Urinary bladder (tissue), 4 donors: Measurements from ENCODE around the gene BABAM2. TPM values are rescaled to one million over a fixed set of nuclear protein-coding genes. Genes with fewer than 3 reads are reported as not detected.

Experiments
- DNase-seq: peaks from one replicate; pipeline ENCODE4 v3.0.0-alpha.2; 2015; ENCODE audit errors: extremely low spot score
- H3K27ac ChIP-seq: one replicate; pipeline ENCODE4 v1.5.1; 2013; ENCODE audit warnings: low read depth, mild to moderate bottlenecking, moderate library complexity
- H3K36me3 ChIP-seq: one replicate; pipeline ENCODE4 v1.6.1; 2013; ENCODE audit warnings: mild to moderate bottlenecking, moderate library complexity; ENCODE audit not compliant: insufficient read depth
- H3K4me1 ChIP-seq: one replicate; pipeline ENCODE4 v1.6.1; 2013; ENCODE audit warnings: mild to moderate bottlenecking, moderate library complexity; ENCODE audit not compliant: insufficient read depth
- H3K4me3 ChIP-seq: one replicate; pipeline ENCODE4 v1.5.1; 2013; ENCODE audit warnings: low read depth, low read length
- WGBS: extraction: QIAGEN DNeasy Blood & Tissue Kit; methylation state at CpG from one replicate; pipeline ENCODE4 v1.1.7; 2013; 5-methylcytosine and 5-hydroxymethylcytosine counted together
- polyA plus RNA-seq: library from polyadenylated mRNA; stranded (reverse); fragments of 200-250 nt; gene quantifications from one replicate; pipeline ENCODE4 v1.2.3, GENCODE V29; 2013
- total RNA-seq: library from RNA; depleted of rRNA; stranded (reverse); fragments of >200 nt; gene quantifications from one replicate; pipeline ENCODE4 v1.2.3, GENCODE V29; 2014
- donor health status: healthy with polysubstance abuse.
- donor health status: healthy.

Gene BABAM2
- total and polyA plus RNA-seq, 2 donors, result 37.0 to 40.6 TPM

DNA sequence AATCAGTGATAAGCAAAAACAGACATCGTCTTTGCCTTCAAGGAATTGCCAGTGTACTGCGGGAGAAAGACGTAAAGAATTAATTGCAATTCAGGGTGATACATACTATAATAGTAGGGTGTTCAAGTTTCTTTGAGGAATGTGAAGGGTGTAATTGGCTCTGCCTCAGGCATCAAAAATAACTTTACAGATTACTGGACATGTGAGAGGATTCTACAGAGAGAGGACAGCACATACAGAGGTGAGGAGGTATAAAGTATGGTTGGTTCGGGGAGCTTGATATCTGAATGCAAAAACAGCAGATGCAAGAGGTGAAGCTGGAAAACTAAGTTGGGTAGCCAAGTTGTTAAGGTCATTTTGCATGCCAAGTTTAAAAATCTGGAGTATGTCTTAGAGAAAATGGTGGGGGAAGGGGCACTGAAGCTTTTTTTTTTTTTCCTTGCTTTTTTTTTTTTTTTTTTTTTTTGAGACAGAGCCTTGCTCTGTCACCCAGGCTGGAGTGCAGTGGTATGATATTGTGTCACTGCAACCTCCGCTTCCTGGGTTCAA lies 274.6 kb downstream of the BABAM2 start:
- Histone ChIP-seq H3K27ac (no peak overlapping the region), H3K4me1 (peaks cover 1% of the 10 kb centered on the region), H3K36me3 (no peaks in the 10 kb centered on the region), H3K4me3 (no peak overlapping the region)
- no peak for DNase-seq
- 69% methylated on average over 5 of the region's 5 CpGs for WGBS

- 96% methylated on average over 2 of the region's 2 CpGs for WGBS
- no peak for DNase-seq
- H3K4me1 ChIP-seq, result no peaks in the 10 kb centered on the region
- H3K36me3 ChIP-seq, result no peaks in the 10 kb centered on the region
- no peak overlapping the region for H3K27ac ChIP-seq
- H3K4me3 ChIP-seq, result no peak overlapping the region
Measured at GRCh38 chr2:28166956-28167355, 276.4 kb downstream of the BABAM2 start.

GRCh38 chr2:28168376-28168775 lies 277.8 kb downstream of the BABAM2 start:
- Histone ChIP-seq H3K4me1 (no peaks in the 10 kb centered on the region), H3K36me3 (no peaks in the 10 kb centered on the region), H3K4me3 (no peak overlapping the region), H3K27ac (no peak overlapping the region)
- WGBS, result 87% methylated on average over 5 of the region's 5 CpGs
- no peak for DNase-seq

DNA sequence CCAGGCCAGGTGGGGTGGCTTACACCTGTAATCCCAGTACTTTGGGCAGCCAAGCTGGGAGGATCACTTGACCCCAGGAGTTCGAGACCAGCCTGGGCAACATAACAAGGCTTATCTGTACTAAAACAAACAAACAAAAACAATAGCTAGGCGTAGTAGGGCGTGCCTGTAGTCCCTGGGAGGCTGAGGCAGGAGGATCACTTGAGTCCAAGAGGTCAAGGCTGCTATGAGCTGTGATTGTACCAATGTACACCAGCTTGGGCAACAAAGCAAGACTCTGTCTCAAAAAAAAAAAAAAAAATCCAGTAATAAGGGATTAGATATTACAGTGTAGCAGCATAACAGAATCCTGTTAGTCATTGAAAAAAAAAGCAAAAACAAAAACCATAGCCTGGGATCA lies 279.0 kb downstream of the BABAM2 start:
- 81% methylated on average over 3 of the region's 3 CpGs for WGBS
- DNase-seq, result no peak
- Histone ChIP-seq H3K4me1 (no peaks in the 10 kb centered on the region), H3K36me3 (no peaks in the 10 kb centered on the region), H3K4me3 (no peak overlapping the region), H3K27ac (no peak overlapping the region)

GRCh38 chr2:28172114-28172898 lies 281.8 kb downstream of the BABAM2 start:
- no peak overlapping the region for H3K4me3 ChIP-seq
- no peak for DNase-seq

DNA sequence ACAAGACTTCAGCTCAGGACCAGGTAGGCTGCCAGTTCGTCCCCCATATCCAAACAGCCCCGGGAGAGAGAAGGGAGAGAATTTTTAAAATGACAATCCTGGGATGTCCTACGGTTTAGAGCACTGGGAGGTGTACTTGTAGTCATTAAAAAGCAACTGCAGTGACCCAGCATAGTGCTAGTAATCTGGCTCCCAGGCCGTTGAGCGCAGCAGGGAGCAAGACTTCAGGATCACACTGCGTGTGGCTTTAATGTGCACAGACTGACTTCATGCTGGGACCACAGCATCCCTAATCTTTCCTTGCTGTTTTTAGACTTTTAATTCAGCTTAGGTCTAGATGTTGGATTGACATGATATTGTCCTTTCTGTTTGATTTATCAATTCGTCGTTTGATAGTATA lies 282.8 kb downstream of the BABAM2 start:
- no peaks in the 10 kb centered on the region for H3K4me1 ChIP-seq
- no peak for DNase-seq
- H3K27ac ChIP-seq, result no peak overlapping the region
- WGBS, result 76% methylated on average over 8 of the region's 8 CpGs
- no peaks in the 10 kb centered on the region for H3K36me3 ChIP-seq
- H3K4me3 ChIP-seq, result no peak overlapping the region

More at GRCh38 chr2:28172114-28172898, 281.8 kb downstream of the BABAM2 start:
- Histone ChIP-seq H3K36me3 (no peaks in the 10 kb centered on the region), H3K4me1 (no peaks in the 10 kb centered on the region), H3K27ac (no peak overlapping the region)
- 87% methylated on average over 9 of the region's 9 CpGs for WGBS

- WGBS, result 96% methylated on average over 4 of the region's 4 CpGs
- Histone ChIP-seq H3K36me3 (no peaks in the 10 kb centered on the region), H3K4me1 (no peaks in the 10 kb centered on the region), H3K27ac (no peak overlapping the region), H3K4me3 (no peak overlapping the region)
- no peak for DNase-seq
Measured at GRCh38 chr2:28174211-28174610, 283.7 kb downstream of the BABAM2 start.

GRCh38 chr2:28175028-28175427 lies 284.5 kb downstream of the BABAM2 start:
- no peak for DNase-seq
- H3K4me1 ChIP-seq, result no peaks in the 10 kb centered on the region
- 96% methylated on average over 3 of the region's 3 CpGs for WGBS
- H3K27ac ChIP-seq, result no peak overlapping the region
- no peaks in the 10 kb centered on the region for H3K36me3 ChIP-seq
- no peak overlapping the region for H3K4me3 ChIP-seq

- WGBS, result 97% methylated on average over 1 of the region's 1 CpG
- Histone ChIP-seq H3K27ac (no peak overlapping the region), H3K4me3 (no peak overlapping the region), H3K4me1 (no peaks in the 10 kb centered on the region), H3K36me3 (no peaks in the 10 kb centered on the region)
- no peak for DNase-seq
Measured at GRCh38 chr2:28178946-28179345, 288.4 kb downstream of the BABAM2 start.

DNA sequence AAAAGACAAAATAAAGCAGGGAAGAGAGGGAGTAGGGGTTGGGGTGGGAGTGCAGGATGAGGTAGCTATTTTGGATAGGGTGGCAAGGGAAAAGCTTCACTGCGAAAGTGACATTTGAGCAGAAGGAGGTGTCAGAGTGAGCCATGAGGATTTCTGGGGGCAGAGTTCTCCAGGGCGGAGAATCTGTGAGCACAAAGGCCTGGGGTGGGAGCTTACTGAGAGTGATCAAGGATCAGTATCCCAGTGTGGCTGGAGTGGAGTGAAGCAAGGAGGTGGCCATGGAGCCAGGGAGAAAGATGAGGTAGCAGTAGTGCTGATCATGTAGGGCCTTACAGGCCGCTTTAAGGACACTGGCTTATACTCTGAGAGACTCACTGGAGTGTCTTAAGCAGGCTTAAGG lies 291.3 kb downstream of the BABAM2 start:
- no peaks in the 10 kb centered on the region for H3K36me3 ChIP-seq
- H3K27ac ChIP-seq, result no peak overlapping the region
- DNase-seq, result no peak
- no peaks in the 10 kb centered on the region for H3K4me1 ChIP-seq
- no peak overlapping the region for H3K4me3 ChIP-seq
- 99% methylated on average over 3 of the region's 3 CpGs for WGBS

DNA sequence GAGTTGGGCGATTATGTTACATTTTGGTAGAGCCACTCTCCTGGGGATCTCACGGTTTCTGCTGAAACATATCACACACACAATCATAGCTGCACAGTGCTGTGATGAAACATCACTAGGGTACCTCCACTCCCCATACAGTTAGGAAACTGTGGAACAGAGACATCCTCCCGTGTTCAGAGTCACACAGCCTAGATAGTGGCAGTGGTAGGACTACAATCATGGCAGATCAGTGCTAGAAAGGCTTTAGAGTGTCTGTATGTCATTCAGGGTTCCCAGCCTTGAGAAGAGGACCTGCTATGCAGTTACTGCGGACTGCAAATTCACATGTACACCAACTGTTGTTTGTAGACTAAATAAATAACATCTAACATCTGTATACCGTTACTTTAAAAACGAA lies 291.8 kb downstream of the BABAM2 start:
- no peak for DNase-seq

DNA sequence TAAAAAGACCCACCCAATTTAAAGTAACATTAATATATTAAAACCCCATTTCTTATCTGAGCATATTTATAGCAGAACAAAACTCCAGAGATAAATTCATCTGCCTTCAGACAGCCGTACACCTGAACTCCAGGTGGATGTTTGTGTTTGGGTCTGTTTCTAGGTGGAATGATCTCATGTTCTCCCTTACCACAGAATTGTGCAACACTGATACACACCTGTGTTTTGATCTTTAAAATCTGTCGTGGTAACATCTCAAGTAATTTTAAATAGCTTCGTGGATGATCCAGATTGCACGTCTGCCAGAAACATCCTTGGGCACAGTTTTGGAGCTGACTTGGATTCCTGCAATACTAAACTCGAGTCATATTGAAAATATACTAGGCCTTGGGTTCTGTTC lies 294.6 kb downstream of the BABAM2 start:
- H3K4me1 ChIP-seq, result no peaks in the 10 kb centered on the region
- H3K27ac ChIP-seq, result no peak overlapping the region
- DNase-seq, result no peak
- WGBS, result 57% methylated on average over 5 of the region's 5 CpGs
- no peaks in the 10 kb centered on the region for H3K36me3 ChIP-seq
- H3K4me3 ChIP-seq, result no peak overlapping the region

More for the DNA sequence above, 291.8 kb downstream of the BABAM2 start:
- Histone ChIP-seq H3K36me3 (no peaks in the 10 kb centered on the region), H3K4me1 (no peaks in the 10 kb centered on the region), H3K27ac (no peak overlapping the region), H3K4me3 (no peak overlapping the region)
- 80% methylated on average over 6 of the region's 6 CpGs for WGBS

DNA sequence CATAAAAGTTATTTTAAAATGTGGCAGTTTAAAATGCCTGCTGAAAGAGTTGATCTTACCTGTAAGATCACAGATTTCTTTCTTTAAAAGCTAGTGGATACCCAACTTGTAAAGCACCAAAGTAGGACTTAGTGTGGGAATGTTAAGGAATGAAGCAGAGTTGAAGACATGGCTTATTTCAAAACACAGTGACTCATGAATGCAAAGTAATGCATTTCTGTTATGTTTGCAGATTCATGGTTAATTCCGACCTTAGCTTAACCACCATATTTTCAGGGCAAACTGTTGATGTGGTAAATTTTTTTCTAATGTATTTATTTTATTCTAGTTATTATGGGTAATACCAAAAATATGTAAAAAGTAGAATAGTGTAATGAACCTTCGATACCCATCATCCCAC lies 295.4 kb downstream of the BABAM2 start:
- H3K36me3 ChIP-seq, result no peaks in the 10 kb centered on the region
- no peak for DNase-seq
- 88% methylated on average over 2 of the region's 2 CpGs for WGBS
- H3K27ac ChIP-seq, result no peak overlapping the region
- H3K4me3 ChIP-seq, result no peak overlapping the region
- H3K4me1 ChIP-seq, result no peaks in the 10 kb centered on the region

DNA sequence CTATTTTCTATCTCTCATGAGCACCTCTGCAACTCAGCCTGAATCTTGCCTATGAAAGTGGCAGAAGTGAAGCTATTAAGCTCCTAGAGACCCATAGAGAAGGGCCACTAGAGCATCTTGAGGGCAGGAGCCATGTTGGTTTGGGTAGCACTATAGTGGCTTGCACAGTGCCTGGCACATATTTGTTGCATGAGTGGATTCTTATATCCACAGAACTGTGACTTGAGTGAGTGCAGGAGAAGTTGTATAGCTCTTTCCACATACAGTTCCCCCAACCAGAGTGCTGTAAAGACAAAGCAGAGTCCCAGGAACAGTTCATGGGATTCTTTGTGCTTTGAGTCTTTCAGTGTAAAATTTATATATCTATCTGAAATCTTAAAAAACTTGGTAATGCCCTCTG lies 296.7 kb downstream of the BABAM2 start:
- no peak overlapping the region for H3K4me3 ChIP-seq
- no peaks in the 10 kb centered on the region for H3K36me3 ChIP-seq
- H3K4me1 ChIP-seq, result no peaks in the 10 kb centered on the region
- DNase-seq, result no peak
- no peak overlapping the region for H3K27ac ChIP-seq
